ENCODE results near the gene CHD5. TPM values are rescaled to one million over a fixed set of nuclear protein-coding genes. Genes with fewer than 3 reads are reported as not detected.

Gene CHD5
- total and polyA plus RNA-seq, 2 experiments from 2014 or later, result 0.10 to 0.11 TPM

- no peak overlapping the region for H3K27ac ChIP-seq
- H4K20me1 ChIP-seq (ENCODE audit: insufficient read depth), result no peaks in the 10 kb centered on the region
- in situ Hi-C loops (cut with MboI), result loop anchor here (25.0 kb wide), 1 partner anchor 263 kb away; no protein-coding TSS in a partner anchor
- H3K79me2 ChIP-seq (ENCODE audit: insufficient read depth), result no peaks in the 10 kb centered on the region
- H3K4me3 ChIP-seq, result no peak overlapping the region
- no peaks in the 10 kb centered on the region for H3K27me3 ChIP-seq (replicated peaks; ENCODE audit: insufficient read depth)
- no peaks in the 10 kb centered on the region for H3F3A ChIP-seq (ENCODE audit: insufficient read depth)
- no peaks in the 10 kb centered on the region for H3K4me1 ChIP-seq (ENCODE audit: insufficient read depth)
- H3K9me3 ChIP-seq (ENCODE audit: low read depth), result no peaks in the 10 kb centered on the region
- H2AFZ ChIP-seq, result no peak overlapping the region
- H3K9ac ChIP-seq, result no peak overlapping the region
- no peaks in the 10 kb centered on the region for H3K36me3 ChIP-seq (ENCODE audit: low read depth)
- H3K9me2 ChIP-seq (ENCODE audit: insufficient read depth), result no peaks in the 10 kb centered on the region
- WGBS, 2 experiments (ENCODE audit: low coverage in 1 of 2, low lambda C conversion rate in 2 of 2, missing lambda C conversion rate in 2 of 2), result 92 to 95% methylated on average over 21 of the region's 21 CpGs
- DNase-seq, result no peak
- H3K4me2 ChIP-seq (ENCODE audit: unreplicated experiment), result no peak overlapping the region
- no peak for TF ChIP-seq EZH2 (IDR thresholded peaks at IDR 0.05; ENCODE audit: insufficient read depth, poor library complexity, severe bottlenecking)
- TF ChIP-seq EZH2phosphoT487 (IDR thresholded peaks at IDR 0.05; ENCODE audit: insufficient read depth, low read depth), result no peak
Measured at GRCh38 chr1:6074192-6074901, 105.8 kb downstream of the CHD5 start.

DNA sequence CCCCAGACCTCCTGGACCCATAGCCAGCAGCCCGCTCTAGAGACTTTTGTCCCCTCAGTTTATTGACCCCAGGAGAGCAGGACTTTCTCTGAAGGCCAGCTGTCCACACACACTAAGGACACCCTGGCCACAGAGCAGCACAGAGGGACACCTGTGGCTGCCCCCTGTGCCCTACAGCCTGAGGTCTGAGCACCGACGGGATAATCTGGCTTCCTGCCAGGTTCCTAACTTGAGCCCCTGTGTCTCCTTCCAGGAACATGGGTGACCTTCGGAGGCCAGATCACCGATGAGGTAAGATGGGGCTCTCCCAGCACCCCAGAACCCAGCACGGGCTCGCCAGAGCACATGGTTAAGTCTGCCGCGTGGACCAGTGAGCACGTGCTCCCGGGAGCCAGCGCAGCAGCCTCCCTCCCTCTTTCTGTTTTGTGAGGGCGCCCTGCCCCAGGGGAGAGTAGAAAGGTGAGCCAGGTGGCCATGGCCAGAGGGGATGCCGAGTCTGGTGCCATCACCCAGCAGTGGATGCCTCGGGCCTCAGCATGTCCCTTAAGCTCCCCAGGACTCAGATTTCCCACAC is 106.6 kb downstream of the CHD5 start:
- H3K4me1 ChIP-seq (ENCODE audit: insufficient read depth), result no peaks in the 10 kb centered on the region
- no peak overlapping the region for H3K4me2 ChIP-seq (ENCODE audit: unreplicated experiment)
- no peak for DNase-seq
- WGBS, 2 experiments (ENCODE audit: low coverage in 1 of 2, low lambda C conversion rate in 2 of 2, missing lambda C conversion rate in 2 of 2), result 85 to 94% methylated on average over 15 of the region's 15 CpGs
- no peaks in the 10 kb centered on the region for H3K27me3 ChIP-seq (replicated peaks; ENCODE audit: insufficient read depth)
- no peaks in the 10 kb centered on the region for H3K79me2 ChIP-seq (ENCODE audit: insufficient read depth)
- in situ Hi-C loops (cut with MboI), result loop anchor here (25.0 kb wide), 1 partner anchor 264 kb away; no protein-coding TSS in a partner anchor
- H3K4me3 ChIP-seq, result no peak overlapping the region
- H3K9ac ChIP-seq, result no peak overlapping the region
- no peaks in the 10 kb centered on the region for H4K20me1 ChIP-seq (ENCODE audit: insufficient read depth)
- no peaks in the 10 kb centered on the region for H3F3A ChIP-seq (ENCODE audit: insufficient read depth)
- no peaks in the 10 kb centered on the region for H3K36me3 ChIP-seq (ENCODE audit: low read depth)
- TF ChIP-seq EZH2 (IDR thresholded peaks at IDR 0.05; ENCODE audit: insufficient read depth, poor library complexity, severe bottlenecking) (no peak), EZH2phosphoT487 (IDR thresholded peaks at IDR 0.05; ENCODE audit: insufficient read depth, low read depth) (no peak)
- H3K9me3 ChIP-seq (ENCODE audit: low read depth), result no peaks in the 10 kb centered on the region
- H2AFZ ChIP-seq, result no peak overlapping the region
- no peaks in the 10 kb centered on the region for H3K9me2 ChIP-seq (ENCODE audit: insufficient read depth)
- no peak overlapping the region for H3K27ac ChIP-seq

GRCh38 chr1:6072774-6073479 is 107.2 kb downstream of the CHD5 start:
- DNase-seq, result no peak
- Histone ChIP-seq H3K36me3 (ENCODE audit: low read depth) (no peaks in the 10 kb centered on the region), H2AFZ (no peak overlapping the region), H3K9me3 (ENCODE audit: low read depth) (no peaks in the 10 kb centered on the region), H3K9ac (no peak overlapping the region), H3K79me2 (ENCODE audit: insufficient read depth) (no peaks in the 10 kb centered on the region), H3F3A (ENCODE audit: insufficient read depth) (no peaks in the 10 kb centered on the region), H3K4me3 (no peak overlapping the region), H4K20me1 (ENCODE audit: insufficient read depth) (no peaks in the 10 kb centered on the region), H3K9me2 (ENCODE audit: insufficient read depth) (no peaks in the 10 kb centered on the region), H3K4me2 (ENCODE audit: unreplicated experiment) (no peak overlapping the region), H3K27ac (no peak overlapping the region), H3K27me3 (replicated peaks; ENCODE audit: insufficient read depth) (no peaks in the 10 kb centered on the region), H3K4me1 (ENCODE audit: insufficient read depth) (no peaks in the 10 kb centered on the region)
- in situ Hi-C loops (cut with MboI), result loop anchor here (25.0 kb wide), 1 partner anchor 264 kb away; no protein-coding TSS in a partner anchor
- TF ChIP-seq EZH2 (IDR thresholded peaks at IDR 0.05; ENCODE audit: insufficient read depth, poor library complexity, severe bottlenecking) (no peak), EZH2phosphoT487 (IDR thresholded peaks at IDR 0.05; ENCODE audit: insufficient read depth, low read depth) (no peak)
- WGBS, 2 experiments (ENCODE audit: low coverage in 1 of 2, low lambda C conversion rate in 2 of 2, missing lambda C conversion rate in 2 of 2), result 81 to 86% methylated on average over 11 to 17 of the region's 17 CpGs

GRCh38 chr1:6071219-6071618 is 108.9 kb downstream of the CHD5 start:
- no peaks in the 10 kb centered on the region for H3K9me2 ChIP-seq (ENCODE audit: insufficient read depth)
- H3K27ac ChIP-seq, result no peak overlapping the region
- H3K4me2 ChIP-seq (ENCODE audit: unreplicated experiment), result no peak overlapping the region
- H3F3A ChIP-seq (ENCODE audit: insufficient read depth), result no peaks in the 10 kb centered on the region
- H3K36me3 ChIP-seq (ENCODE audit: low read depth), result no peaks in the 10 kb centered on the region
- no peak overlapping the region for H3K4me3 ChIP-seq
- in situ Hi-C loops (cut with MboI), result loop anchor here (25.0 kb wide), 1 partner anchor 266 kb away; no protein-coding TSS in a partner anchor
- no peak overlapping the region for H3K9ac ChIP-seq
- no peak for TF ChIP-seq EZH2 (IDR thresholded peaks at IDR 0.05; ENCODE audit: insufficient read depth, poor library complexity, severe bottlenecking)
- no peak for TF ChIP-seq EZH2phosphoT487 (IDR thresholded peaks at IDR 0.05; ENCODE audit: insufficient read depth, low read depth)
- no peak for DNase-seq
- H3K9me3 ChIP-seq (ENCODE audit: low read depth), result no peaks in the 10 kb centered on the region
- H2AFZ ChIP-seq, result no peak overlapping the region
- WGBS, 2 experiments (ENCODE audit: low coverage in 1 of 2, low lambda C conversion rate in 2 of 2, missing lambda C conversion rate in 2 of 2), result 83 to 84% methylated on average over 13 of the region's 13 CpGs
- H3K79me2 ChIP-seq (ENCODE audit: insufficient read depth), result no peaks in the 10 kb centered on the region
- no peaks in the 10 kb centered on the region for H3K27me3 ChIP-seq (replicated peaks; ENCODE audit: insufficient read depth)
- no peaks in the 10 kb centered on the region for H3K4me1 ChIP-seq (ENCODE audit: insufficient read depth)
- no peaks in the 10 kb centered on the region for H4K20me1 ChIP-seq (ENCODE audit: insufficient read depth)

All from GM23248 (cell line).